Kidney epithelial cell (primary cell): Measurements from ENCODE around the gene SELENOV. TPM values are rescaled to one million over a fixed set of nuclear protein-coding genes. Genes with fewer than 3 reads are reported as not detected.

Source experiments
- DNase-seq: peaks from one replicate; pipeline ENCODE4 v3.0.0-alpha.2; 2010; ENCODE audit warnings: low read depth
- H3K27me3 ChIP-seq: 2 replicates; pipeline ENCODE4 v1.6.0; 2011; ENCODE audit warnings: low read length; ENCODE audit not compliant: control insufficient read depth, insufficient read depth
- H3K36me3 ChIP-seq: 2 replicates; pipeline ENCODE4 v1.5.1; 2011; ENCODE audit warnings: low read length; ENCODE audit not compliant: control insufficient read depth, insufficient read depth
- H3K4me3 ChIP-seq: 2 replicates; pipeline ENCODE4 v1.5.1; 2011; ENCODE audit warnings: low read depth, mild to moderate bottlenecking, control low read depth, low read length
- CTCF ChIP-seq: IDR thresholded peaks from 2 replicates; pipeline ENCODE4 v1.5.1; 2011; ENCODE audit warnings: mild to moderate bottlenecking, moderate library complexity, low read length, control low read depth, inconsistent platforms; ENCODE audit not compliant: insufficient read depth, poor library complexity, severe bottlenecking
- total RNA-seq: library from RNA; depleted of rRNA; stranded (reverse); fragments of >200 nt; gene quantifications from 2 replicates; pipeline ENCODE4 v1.2.3, GENCODE V29; 2015

SELENOV gene
- total RNA-seq, 1 donor from 2014 or later = 0.42 TPM

GRCh38 chr19:39508629-39509028, 6.3 kb upstream of the SELENOV start:
- Histone ChIP-seq H3K36me3 (no peaks in the 10 kb centered on the region), H3K27me3 (peaks cover 11% of the 10 kb centered on the region), H3K4me3 (no peak overlapping the region)
- TF ChIP-seq CTCF = no peak
- DNase-seq = no peak

- Histone ChIP-seq H3K4me3 (no peak overlapping the region), H3K36me3 (no peaks in the 10 kb centered on the region), H3K27me3 (peaks cover 10% of the 10 kb centered on the region)
- DNase-seq = no peak
- TF ChIP-seq CTCF = no peak
Measured at GRCh38 chr19:39509233-39509632, 5.7 kb upstream of the SELENOV start.

GRCh38 chr19:39512988-39513387, 2.0 kb upstream of the SELENOV start:
- no peak for DNase-seq
- Histone ChIP-seq H3K4me3 (no peak overlapping the region), H3K27me3 (peaks cover 33% of the 10 kb centered on the region), H3K36me3 (no peaks in the 10 kb centered on the region)
- TF ChIP-seq CTCF = no peak

- Histone ChIP-seq H3K4me3 (peak overlapping the region; percentile 19), H3K36me3 (no peaks in the 10 kb centered on the region), H3K27me3 (peaks cover 38% of the 10 kb centered on the region)
- TF ChIP-seq CTCF = no peak
- no peak for DNase-seq
Measured at GRCh38 chr19:39515551-39516191, 732 bp downstream of the SELENOV start.

GRCh38 chr19:39516270-39516669, 1.3 kb downstream of the SELENOV start:
- H3K4me3 ChIP-seq = no peak overlapping the region
- H3K27me3 ChIP-seq = peaks cover 38% of the 10 kb centered on the region
- H3K36me3 ChIP-seq = no peaks in the 10 kb centered on the region
- no peak for DNase-seq
- TF ChIP-seq CTCF = no peak

- H3K27me3 ChIP-seq = peaks cover 37% of the 10 kb centered on the region
Measured at GRCh38 chr19:39517432-39517831, 2.5 kb downstream of the SELENOV start.

More at GRCh38 chr19:39517432-39517831, 2.5 kb downstream of the SELENOV start:
- no peaks in the 10 kb centered on the region for H3K36me3 ChIP-seq
- H3K4me3 ChIP-seq = no peak overlapping the region
- no peak for TF ChIP-seq CTCF
- no peak for DNase-seq
